Brain microvascular endothelial cell (primary cell): ENCODE data around the gene AP5M1.

Source experiments
- DNase-seq: peaks from one replicate; pipeline ENCODE4 v3.0.0-alpha.2; 2020
- H3K27ac ChIP-seq: fragments of 250-450 bp; sonication (Bioruptor Pico); 2 replicates; pipeline ENCODE4 v1.5.1; 2020; ENCODE audit warnings: mild to moderate bottlenecking, moderate library complexity
- H3K27me3 ChIP-seq: fragments of 250-450 bp; sonication (Bioruptor Pico); replicated peaks from 2 replicates; pipeline ENCODE4 v1.5.1; 2020; ENCODE audit warnings: mild to moderate bottlenecking
- H3K36me3 ChIP-seq: fragments of 250-450 bp; sonication (Bioruptor Pico); replicated peaks from 2 replicates; pipeline ENCODE4 v1.5.1; 2020; ENCODE audit warnings: mild to moderate bottlenecking
- H3K4me3 ChIP-seq: 2 replicates; pipeline ENCODE4 v1.5.1; 2011; ENCODE audit warnings: low read depth, mild to moderate bottlenecking, control low read depth, low read length, moderate library complexity
- in situ Hi-C: cut with HindIII; loops from 2 replicates; pipeline ENCODE4 v1.10.0; 2017; ENCODE audit warnings: low sequenced_read_pairs, low pct_ligation_motif_present
- TF ChIP-seq, protein P1 (sequence below): IDR thresholded peaks from 2 replicates; pipeline ENCODE4 v1.5.1; 2011; ENCODE audit warnings: low read depth, mild to moderate bottlenecking, moderate library complexity, low read length, control low read depth, inconsistent platforms; ENCODE audit errors: missing control alignments

AP5M1 gene

DNA sequence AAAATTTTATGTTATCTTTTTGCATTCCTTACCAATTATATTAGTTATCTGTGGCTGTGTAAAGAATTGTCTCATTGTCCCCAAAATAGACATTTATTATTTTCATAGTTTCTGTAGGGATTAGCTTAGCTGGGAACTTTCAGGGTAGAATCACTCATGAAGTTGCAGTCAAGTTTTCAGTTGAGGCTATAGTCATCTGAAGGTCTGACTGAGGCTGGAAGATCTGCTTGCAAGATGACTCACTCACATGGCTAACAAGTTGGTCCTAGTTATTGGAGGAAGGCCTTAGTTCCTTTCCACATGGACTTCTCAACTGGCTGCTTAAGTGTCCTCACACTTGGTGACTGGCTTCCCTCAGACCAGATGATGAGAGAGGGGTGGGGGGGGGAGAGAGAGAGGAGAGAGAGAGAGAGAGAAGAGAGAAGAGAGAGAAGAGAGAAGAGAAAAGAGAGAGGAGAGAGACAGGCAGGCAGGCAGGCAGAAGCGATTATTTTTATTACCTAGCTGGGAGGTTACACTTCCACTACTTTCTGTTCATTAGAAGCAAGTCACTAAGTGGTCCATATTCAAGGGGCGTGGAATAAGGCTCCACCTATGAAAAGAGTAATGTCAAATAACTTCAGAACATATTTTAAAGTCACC is 6.4 kb downstream of the AP5M1 start:
- in situ Hi-C loops: no loop called here
- no peak overlapping the region for H3K27ac ChIP-seq
- DNase-seq: peak; percentile 11
- no peak overlapping the region for H3K4me3 ChIP-seq
- peaks cover 7% of the 10 kb centered on the region for H3K36me3 ChIP-seq
- TF ChIP-seq, protein P1, sequence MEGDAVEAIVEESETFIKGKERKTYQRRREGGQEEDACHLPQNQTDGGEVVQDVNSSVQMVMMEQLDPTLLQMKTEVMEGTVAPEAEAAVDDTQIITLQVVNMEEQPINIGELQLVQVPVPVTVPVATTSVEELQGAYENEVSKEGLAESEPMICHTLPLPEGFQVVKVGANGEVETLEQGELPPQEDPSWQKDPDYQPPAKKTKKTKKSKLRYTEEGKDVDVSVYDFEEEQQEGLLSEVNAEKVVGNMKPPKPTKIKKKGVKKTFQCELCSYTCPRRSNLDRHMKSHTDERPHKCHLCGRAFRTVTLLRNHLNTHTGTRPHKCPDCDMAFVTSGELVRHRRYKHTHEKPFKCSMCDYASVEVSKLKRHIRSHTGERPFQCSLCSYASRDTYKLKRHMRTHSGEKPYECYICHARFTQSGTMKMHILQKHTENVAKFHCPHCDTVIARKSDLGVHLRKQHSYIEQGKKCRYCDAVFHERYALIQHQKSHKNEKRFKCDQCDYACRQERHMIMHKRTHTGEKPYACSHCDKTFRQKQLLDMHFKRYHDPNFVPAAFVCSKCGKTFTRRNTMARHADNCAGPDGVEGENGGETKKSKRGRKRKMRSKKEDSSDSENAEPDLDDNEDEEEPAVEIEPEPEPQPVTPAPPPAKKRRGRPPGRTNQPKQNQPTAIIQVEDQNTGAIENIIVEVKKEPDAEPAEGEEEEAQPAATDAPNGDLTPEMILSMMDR: no peak
- no peaks in the 10 kb centered on the region for H3K27me3 ChIP-seq

DNA sequence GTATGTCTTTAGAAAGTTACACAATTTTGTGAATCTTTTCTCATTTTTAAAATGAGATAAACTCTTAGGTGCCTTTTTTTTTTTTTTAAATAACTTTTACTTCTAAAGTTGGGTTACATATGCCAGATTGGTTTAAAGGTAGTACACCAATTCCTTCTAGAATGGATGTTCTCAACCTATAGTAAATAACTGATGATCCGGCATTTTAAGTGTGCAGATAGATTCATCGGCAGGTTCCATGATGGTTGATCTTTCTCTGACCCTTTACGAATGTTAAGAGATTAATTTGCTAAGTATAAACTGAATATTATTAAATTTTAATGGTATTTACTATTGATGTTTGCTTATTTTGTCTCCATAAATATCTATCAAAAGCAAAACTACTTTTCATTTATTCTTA is 8.3 kb downstream of the AP5M1 start:
- Histone ChIP-seq H3K27me3 (no peaks in the 10 kb centered on the region), H3K27ac (no peak overlapping the region), H3K36me3 (peaks cover 8% of the 10 kb centered on the region), H3K4me3 (no peak overlapping the region)
- no peak for DNase-seq
- in situ Hi-C loops: no loop called here
- TF ChIP-seq, protein P1: no peak

DNA sequence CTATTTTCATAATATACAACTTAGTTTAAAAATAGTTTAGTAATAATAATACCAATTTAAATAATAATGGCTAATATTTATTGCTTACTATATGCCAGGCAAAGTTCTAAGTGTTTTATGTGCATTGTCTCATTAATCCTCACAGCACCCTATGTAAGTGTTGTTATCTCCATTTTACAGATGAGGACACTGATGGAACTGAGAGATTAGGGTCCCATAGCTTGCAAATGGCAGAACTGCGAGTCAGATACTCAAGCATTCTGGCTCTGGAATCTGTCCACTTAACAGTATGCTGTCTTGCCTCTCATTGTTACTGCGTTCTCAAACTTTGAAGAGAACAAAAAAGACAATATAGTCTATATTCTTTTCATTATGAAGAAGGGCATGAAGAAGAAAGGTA is 19.0 kb downstream of the AP5M1 start:
- in situ Hi-C loops: no loop called here
- Histone ChIP-seq H3K36me3 (peaks cover 8% of the 10 kb centered on the region), H3K27me3 (no peaks in the 10 kb centered on the region), H3K4me3 (no peak overlapping the region), H3K27ac (no peak overlapping the region)
- TF ChIP-seq, protein P1: no peak
- no peak for DNase-seq

DNA sequence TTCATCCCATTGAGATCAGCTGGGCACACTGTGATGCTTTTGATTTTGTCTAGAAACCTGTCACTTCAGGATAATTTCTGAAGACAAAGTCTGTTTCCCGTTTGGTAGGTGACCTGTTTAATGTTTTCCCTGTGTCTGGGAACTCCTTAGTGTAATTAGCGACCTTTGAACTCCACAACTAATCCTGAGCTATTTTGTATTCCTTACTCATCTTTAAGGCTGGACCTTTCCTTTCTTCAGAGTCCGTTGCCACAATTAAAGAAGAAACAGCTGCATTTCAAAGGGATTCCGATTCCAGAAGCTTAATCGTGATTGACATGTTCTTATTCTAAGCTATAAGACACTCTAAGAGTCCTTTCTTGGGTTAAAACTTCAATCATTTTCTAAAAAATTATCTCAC is 22.0 kb downstream of the AP5M1 start:
- Histone ChIP-seq H3K4me3 (no peak overlapping the region), H3K27me3 (no peaks in the 10 kb centered on the region), H3K36me3 (peaks cover 3% of the 10 kb centered on the region), H3K27ac (no peak overlapping the region)
- in situ Hi-C loops: no loop called here
- TF ChIP-seq, protein P1: no peak
- no peak for DNase-seq

DNA sequence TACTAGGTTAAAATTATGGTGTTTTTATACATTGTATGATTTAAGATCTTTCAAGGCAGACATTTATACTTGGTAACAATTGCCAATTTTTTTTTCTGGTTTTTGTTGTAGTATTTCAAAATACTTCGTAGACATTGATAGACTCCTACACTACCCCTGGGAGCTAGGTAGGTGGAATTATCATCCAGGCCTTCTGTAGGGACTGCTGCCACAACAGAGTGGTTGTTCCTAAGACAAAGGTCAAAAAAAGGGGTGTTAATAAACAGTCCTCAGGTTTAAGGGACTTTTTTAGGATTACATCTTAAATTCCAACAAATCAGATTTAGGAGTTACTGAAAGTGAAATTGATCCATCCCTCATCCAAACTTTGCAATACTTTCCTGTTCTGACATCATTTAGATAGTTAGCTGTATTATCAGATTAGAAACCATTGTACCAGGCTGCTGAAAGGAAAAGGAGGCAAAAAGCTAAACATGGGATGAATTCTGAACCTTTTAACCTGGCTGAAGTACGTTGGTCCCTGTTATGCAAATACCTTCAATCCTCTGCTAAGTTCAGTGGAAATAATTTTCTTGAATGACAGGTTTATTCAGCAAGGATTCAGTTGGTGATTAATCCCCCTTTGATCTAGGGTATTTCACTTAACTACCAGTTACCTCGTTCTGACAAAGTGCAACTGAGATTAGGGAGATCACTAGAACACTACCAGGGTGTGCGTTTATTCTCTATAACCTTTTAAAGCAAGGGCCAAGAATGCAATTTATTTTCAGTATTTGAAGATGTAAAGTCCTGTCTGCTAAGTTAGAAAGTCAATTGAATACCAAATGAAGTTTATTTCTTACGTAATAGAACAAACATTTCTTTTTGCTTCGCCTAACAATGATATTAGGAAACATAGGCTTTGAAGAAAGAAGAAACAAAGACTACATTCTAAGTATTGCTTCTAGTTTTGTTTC is 23.2 kb downstream of the AP5M1 start:
- no peak for DNase-seq
- in situ Hi-C loops: no loop called here
- H3K36me3 ChIP-seq: peaks cover 3% of the 10 kb centered on the region
- no peak overlapping the region for H3K4me3 ChIP-seq
- H3K27me3 ChIP-seq: no peaks in the 10 kb centered on the region
- TF ChIP-seq, protein P1: no peak
- H3K27ac ChIP-seq: no peak overlapping the region
